Endothelial cell of umbilical vein (primary cell): ENCODE measurements around the gene MANBA.

Experiments used
- CTCF ChIP-seq, 2 donors: IDR thresholded peaks; 1 replicate in 1 of 2; 2 replicates in 1 of 2; pipeline ENCODE4 v1.5.1; 2011; ENCODE audit warnings: low read length in 2 of 2, mild to moderate bottlenecking in 2 of 2, moderate library complexity in 2 of 2, control low read depth in 1 of 2, inconsistent platforms in 1 of 2, low read depth in 1 of 2; ENCODE audit not compliant: insufficient read depth in 1 of 2; ENCODE audit errors: extremely low read depth in 1 of 2
- EZH2 ChIP-seq: IDR thresholded peaks from 2 replicates; pipeline ENCODE4 v1.6.1; 2012; ENCODE audit warnings: borderline replicate concordance, low read depth, mild to moderate bottlenecking, moderate library complexity, low read length, inconsistent platforms; ENCODE audit not compliant: severe bottlenecking
- JUN ChIP-seq: IDR thresholded peaks from 2 replicates; pipeline ENCODE4 v1.6.1; 2011; ENCODE audit warnings: borderline replicate concordance, low read depth; ENCODE audit not compliant: insufficient read length, insufficient read depth
- MAX ChIP-seq: IDR thresholded peaks from 2 replicates; pipeline ENCODE4 v1.6.1; 2011; ENCODE audit not compliant: insufficient read depth, insufficient read length
- POLR2A ChIP-seq: IDR thresholded peaks from 2 replicates; pipeline ENCODE4 v1.6.1; 2012; ENCODE audit warnings: low read depth, mild to moderate bottlenecking, control low read depth, low read length
- POLR2AphosphoS5 ChIP-seq: IDR thresholded peaks from 2 replicates; pipeline ENCODE4 v1.6.1; 2012; ENCODE audit warnings: low read depth, mild to moderate bottlenecking, control low read depth, low read length, moderate library complexity; ENCODE audit not compliant: insufficient read depth

GRCh38 chr4:102663073-102663472, 97.7 kb downstream of the MANBA start:
- TF ChIP-seq EZH2 (no peak), CTCF (IDR thresholded peaks at IDR 0.05; ENCODE audit: extremely low read depth in 1 of 2, insufficient read depth in 1 of 2, low read depth in 1 of 2, low read length in 2 of 2) (no peak), POLR2A (no peak), POLR2AphosphoS5 (no peak), MAX (no peak), JUN (no peak)
